Colonic mucosa (tissue), 4 donors: Measurements from ENCODE around the gene PKHD1. TPM values are rescaled to one million over a fixed set of nuclear protein-coding genes. Genes with fewer than 3 reads are reported as not detected.

Experiments
- DNase-seq: peaks from one replicate; pipeline ENCODE4 v3.0.0-alpha.2; 2020
- H3K27ac ChIP-seq: fragments of 200-600 bp; one replicate; pipeline ENCODE4 v1.8.0; 2021
- H3K27me3 ChIP-seq: fragments of 200-600 bp; one replicate; pipeline ENCODE4 v1.8.0; 2021
- H3K36me3 ChIP-seq: fragments of 200-600 bp; one replicate; pipeline ENCODE4 v1.8.0; 2021
- H3K4me1 ChIP-seq: fragments of 200-600 bp; one replicate; pipeline ENCODE4 v1.8.0; 2021; ENCODE audit warnings: mild to moderate bottlenecking
- H3K4me3 ChIP-seq: fragments of 200-600 bp; one replicate; pipeline ENCODE4 v1.8.0; 2021
- H3K9ac ChIP-seq, 2 donors: one replicate each; pipeline ENCODE4 v1.7.0; 2013; ENCODE audit warnings: control low read depth in 2 of 2, low read depth in 2 of 2, low read length in 2 of 2
- H3K9me3 ChIP-seq: fragments of 200-600 bp; one replicate; pipeline ENCODE4 v1.8.0; 2021
- intact Hi-C: fragments of 100-400 bp; cut with DNase I; formaldehyde crosslinking; loops from one replicate; pipeline ENCODE4 v1.14.1; 2022
- total RNA-seq, 2 donors: library from RNA; stranded (reverse); fragmentation: NEBNext Ultra II Directional in 1 of 2; extraction: Animal tissue kit (Norgen Biotek cat#: 25700) in 1 of 2; gene quantifications; one replicate each; pipeline ENCODE4 v1.2.1, GENCODE V29; 2021
- TF ChIP-seq, protein P1 (sequence below): fragments of 200-600 bp; IDR thresholded peaks from one replicate; pipeline ENCODE4 v1.8.0; 2022; ENCODE audit warnings: antibody characterized with exemption, mild to moderate bottlenecking
- donor health status: healthy.
- donor health status: DM: no; HTN: no; CAD: no.
- donor health status: DM: no; HTN: no; CAD: no.

PKHD1 gene
- total RNA-seq, 2 donors from 2014 or later: 0.08 to 0.10 TPM

DNA sequence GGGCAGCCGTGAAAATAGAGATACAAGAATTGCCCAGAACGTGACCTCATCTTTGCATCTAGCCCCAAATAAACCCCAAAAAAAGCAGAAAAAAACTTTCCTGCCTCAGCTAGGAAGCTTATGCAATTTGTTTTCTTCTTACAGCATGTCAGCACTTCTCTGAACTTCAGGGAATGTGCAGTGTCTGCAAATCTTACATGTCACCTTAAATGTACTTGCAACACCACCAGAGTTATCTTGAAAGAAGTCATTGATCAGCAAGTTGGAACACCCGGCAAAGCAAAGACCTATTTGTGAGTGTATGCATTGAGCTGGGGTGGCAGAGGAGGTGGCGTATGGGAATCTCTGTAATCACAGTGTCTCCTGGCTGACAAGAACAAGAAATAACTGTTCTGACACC lies 123.4 kb downstream of the PKHD1 start:
- intact Hi-C loops: loop anchor here (10.0 kb wide), 1 partner anchor 1149 kb away; the partner anchor contains the start of gene TFAP2B
- no peaks in the 10 kb centered on the region for H3K27me3 ChIP-seq
- DNase-seq: no peak
- H3K9me3 ChIP-seq: no peaks in the 10 kb centered on the region
- H3K4me1 ChIP-seq: no peaks in the 10 kb centered on the region
- H3K9ac ChIP-seq: no peak overlapping the region
- no peak overlapping the region for H3K27ac ChIP-seq
- no peak overlapping the region for H3K4me3 ChIP-seq
- TF ChIP-seq, protein P1, sequence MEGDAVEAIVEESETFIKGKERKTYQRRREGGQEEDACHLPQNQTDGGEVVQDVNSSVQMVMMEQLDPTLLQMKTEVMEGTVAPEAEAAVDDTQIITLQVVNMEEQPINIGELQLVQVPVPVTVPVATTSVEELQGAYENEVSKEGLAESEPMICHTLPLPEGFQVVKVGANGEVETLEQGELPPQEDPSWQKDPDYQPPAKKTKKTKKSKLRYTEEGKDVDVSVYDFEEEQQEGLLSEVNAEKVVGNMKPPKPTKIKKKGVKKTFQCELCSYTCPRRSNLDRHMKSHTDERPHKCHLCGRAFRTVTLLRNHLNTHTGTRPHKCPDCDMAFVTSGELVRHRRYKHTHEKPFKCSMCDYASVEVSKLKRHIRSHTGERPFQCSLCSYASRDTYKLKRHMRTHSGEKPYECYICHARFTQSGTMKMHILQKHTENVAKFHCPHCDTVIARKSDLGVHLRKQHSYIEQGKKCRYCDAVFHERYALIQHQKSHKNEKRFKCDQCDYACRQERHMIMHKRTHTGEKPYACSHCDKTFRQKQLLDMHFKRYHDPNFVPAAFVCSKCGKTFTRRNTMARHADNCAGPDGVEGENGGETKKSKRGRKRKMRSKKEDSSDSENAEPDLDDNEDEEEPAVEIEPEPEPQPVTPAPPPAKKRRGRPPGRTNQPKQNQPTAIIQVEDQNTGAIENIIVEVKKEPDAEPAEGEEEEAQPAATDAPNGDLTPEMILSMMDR: no peak
- H3K36me3 ChIP-seq: no peaks in the 10 kb centered on the region

DNA sequence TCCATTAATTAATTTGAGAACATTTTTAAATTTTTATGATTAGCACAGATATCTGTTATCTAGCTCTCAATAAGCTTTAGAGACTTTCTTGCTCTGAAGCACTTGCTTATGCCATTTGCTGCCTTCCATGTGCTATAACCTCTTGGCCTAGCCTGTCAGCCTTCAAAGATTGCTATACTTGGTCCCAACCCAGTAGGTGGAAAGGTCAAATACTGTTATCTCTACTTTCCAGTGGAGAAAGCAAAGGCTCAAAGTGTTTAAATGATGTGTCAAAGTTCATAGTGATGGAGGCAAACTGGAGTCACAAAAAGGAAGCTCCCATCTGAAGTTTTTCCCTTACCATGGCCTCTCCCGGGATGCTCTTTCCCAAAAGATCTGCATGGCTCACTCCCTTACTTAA lies 125.1 kb downstream of the PKHD1 start:
- no peak overlapping the region for H3K4me3 ChIP-seq
- H3K9ac ChIP-seq: no peak overlapping the region
- H3K27me3 ChIP-seq: no peaks in the 10 kb centered on the region
- no peaks in the 10 kb centered on the region for H3K36me3 ChIP-seq
- H3K9me3 ChIP-seq: no peaks in the 10 kb centered on the region
- TF ChIP-seq, protein P1: no peak
- intact Hi-C loops: loop anchor here (10.0 kb wide), 1 partner anchor 1148 kb away; the partner anchor contains the start of gene TFAP2B
- no peak for DNase-seq
- H3K4me1 ChIP-seq: no peaks in the 10 kb centered on the region
- H3K27ac ChIP-seq: no peak overlapping the region

DNA sequence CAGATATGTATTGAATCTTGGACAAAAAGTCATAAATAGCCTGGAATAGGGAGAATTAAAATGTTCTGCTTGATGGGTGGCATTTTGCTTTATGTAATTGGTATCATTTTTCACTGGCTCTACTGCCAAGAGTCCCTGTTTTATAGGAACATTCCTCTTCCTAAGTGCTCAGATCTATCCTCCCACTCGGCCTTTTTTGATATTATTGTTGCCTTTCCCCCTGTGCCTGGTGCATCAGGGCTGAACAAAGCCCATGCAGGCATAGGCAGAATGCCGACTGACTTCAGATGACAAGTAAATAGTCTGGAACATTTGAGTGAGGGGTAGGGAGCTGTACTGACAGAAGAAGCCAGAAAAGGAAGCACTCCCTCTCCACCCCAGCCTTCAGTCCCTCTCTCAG lies 127.0 kb downstream of the PKHD1 start:
- TF ChIP-seq, protein P1: no peak
- intact Hi-C loops: loop anchor here (10.0 kb wide), 1 partner anchor 1146 kb away; the partner anchor contains the start of gene TFAP2B
- Histone ChIP-seq H3K9ac (no peak overlapping the region), H3K9me3 (no peaks in the 10 kb centered on the region), H3K27me3 (no peaks in the 10 kb centered on the region), H3K27ac (no peak overlapping the region), H3K4me3 (no peak overlapping the region), H3K4me1 (no peaks in the 10 kb centered on the region), H3K36me3 (no peaks in the 10 kb centered on the region)
- DNase-seq: no peak

DNA sequence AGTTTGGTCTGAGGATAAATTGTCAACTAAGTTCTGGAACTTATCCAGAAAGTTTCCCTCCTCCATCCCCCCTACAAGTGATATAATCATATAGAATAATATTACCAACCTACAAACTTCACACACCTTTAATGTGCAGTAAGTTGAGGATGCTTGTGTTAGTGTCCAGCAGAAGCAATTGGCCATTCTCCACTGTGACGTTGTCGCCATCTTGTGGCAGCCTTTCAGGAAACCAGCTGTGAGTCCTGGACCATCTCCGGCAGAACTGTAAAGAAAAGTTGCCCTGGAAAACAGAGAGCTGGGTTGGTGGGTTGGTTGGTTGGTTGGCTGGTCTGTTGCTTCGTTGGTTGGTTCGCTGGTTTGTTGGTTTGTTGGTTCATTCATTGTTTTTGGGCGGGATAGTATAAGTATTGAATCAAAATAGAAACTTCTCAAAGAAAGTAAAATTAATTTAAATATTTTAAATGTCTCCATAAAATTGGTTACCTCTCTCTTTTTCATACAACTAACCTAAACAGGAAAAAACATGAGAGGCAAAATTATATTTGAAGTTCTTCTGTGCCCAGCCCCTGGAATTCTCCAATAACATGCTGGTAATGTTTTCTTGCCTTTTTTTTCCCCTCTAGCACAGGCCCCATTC lies 127.5 kb downstream of the PKHD1 start:
- H3K27ac ChIP-seq: no peak overlapping the region

DNA sequence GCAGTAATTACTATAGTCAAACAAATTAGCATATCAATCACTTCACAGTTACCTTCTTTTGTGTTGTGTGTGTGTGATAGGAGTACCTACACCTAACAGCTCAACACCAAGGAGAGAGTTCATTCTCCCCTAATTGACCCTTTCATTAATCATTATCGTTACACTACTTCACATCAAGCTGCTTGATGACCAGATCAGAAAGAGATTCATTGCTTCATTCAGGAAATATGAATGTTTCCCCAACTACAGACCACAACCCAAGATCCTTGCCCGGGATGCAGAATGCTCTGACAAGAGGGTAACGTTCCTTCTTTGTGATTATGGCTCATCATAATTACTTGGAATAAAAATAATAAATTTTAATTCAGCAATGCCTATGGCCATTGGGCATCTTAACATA lies 132.7 kb downstream of the PKHD1 start:
- H3K36me3 ChIP-seq: no peaks in the 10 kb centered on the region
- intact Hi-C loops: loop anchor here (10.0 kb wide), 1 partner anchor 100 kb away; no protein-coding TSS in a partner anchor
- H3K9me3 ChIP-seq: no peaks in the 10 kb centered on the region
- no peaks in the 10 kb centered on the region for H3K27me3 ChIP-seq
- TF ChIP-seq, protein P1: no peak
- no peak overlapping the region for H3K27ac ChIP-seq
- no peak for DNase-seq
- no peaks in the 10 kb centered on the region for H3K4me1 ChIP-seq
- H3K9ac ChIP-seq: no peak overlapping the region
- H3K4me3 ChIP-seq: no peak overlapping the region

More for the DNA sequence above, 127.5 kb downstream of the PKHD1 start:
- no peak overlapping the region for H3K4me3 ChIP-seq
- intact Hi-C loops: loop anchor here (10.0 kb wide), 2 partner anchors 105 to 1145 kb away; partner anchors contain the start of gene TFAP2B
- TF ChIP-seq, protein P1: peak; percentile 54
- H3K4me1 ChIP-seq: no peaks in the 10 kb centered on the region
- H3K9ac ChIP-seq: no peak overlapping the region
- no peaks in the 10 kb centered on the region for H3K27me3 ChIP-seq
- peak; percentile 70 for DNase-seq
- H3K36me3 ChIP-seq: no peaks in the 10 kb centered on the region
- H3K9me3 ChIP-seq: no peaks in the 10 kb centered on the region
